ENCODE measurements around the gene SGPP1. TPM values are rescaled to one million over a fixed set of nuclear protein-coding genes. Genes with fewer than 3 reads are reported as not detected.

Gene SGPP1
- polyA plus RNA-seq, 1 donor (not counting 4 experiments of a cell fraction or from before 2014, with no cell fraction given) = 28.7 TPM

DNA sequence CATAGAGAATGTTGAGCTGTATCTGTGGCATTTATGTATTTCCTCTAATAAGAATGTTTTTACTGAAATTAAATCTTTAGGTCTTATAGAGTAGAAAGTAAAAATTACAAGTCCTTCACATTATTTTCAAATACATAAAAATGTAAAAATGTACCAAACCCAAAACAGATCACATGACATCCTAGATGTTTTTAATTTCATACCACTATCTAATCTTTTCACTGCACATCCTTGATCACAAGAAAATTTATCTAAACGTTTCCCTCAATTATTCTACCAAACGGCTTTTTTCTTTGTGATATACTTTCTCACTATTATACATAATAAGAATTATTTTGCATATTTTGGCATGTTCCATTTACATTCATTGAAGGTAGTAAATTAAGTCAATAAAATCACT, 18.3 kb downstream of the SGPP1 start:
- Histone ChIP-seq H3K4me2 (ENCODE audit: control insufficient read depth, extremely low read depth, insufficient read depth, low read depth, low read length) (no peak overlapping the region), H4K20me1 (ENCODE audit: control insufficient read depth, extremely low read depth, insufficient read depth, low read length) (no peaks in the 10 kb centered on the region), H3K9ac (ENCODE audit: control insufficient read depth, extremely low read depth, insufficient read depth, low read length) (no peak overlapping the region), H3K27me3 (ENCODE audit: control insufficient read depth, extremely low read depth, insufficient read depth, low read length) (no peaks in the 10 kb centered on the region), H3K9me3 (ENCODE audit: control insufficient read depth, low read depth, low read length) (no peaks in the 10 kb centered on the region), H2AFZ (ENCODE audit: control insufficient read depth, low read length) (no peak overlapping the region), H3K9me1 (ENCODE audit: control insufficient read depth, extremely low read depth, insufficient read depth, low read length) (no peaks in the 10 kb centered on the region), H3K4me3 (ENCODE audit: control insufficient read depth in 2 of 3, extremely low read depth in 1 of 3, insufficient read depth in 2 of 3, low read depth in 1 of 3, low read length in 3 of 3) (no peak overlapping the region), H3K79me2 (ENCODE audit: control insufficient read depth, insufficient read depth, low read length) (peaks cover 39% of the 10 kb centered on the region), H3K4me1 (ENCODE audit: control insufficient read depth, extremely low read depth, insufficient read depth, low read length) (peaks cover 11% of the 10 kb centered on the region), H3K27ac (ENCODE audit: control insufficient read depth, insufficient read depth, low read length) (no peak overlapping the region), H3K36me3 (ENCODE audit: control insufficient read depth in 2 of 2, extremely low read depth in 1 of 2, insufficient read depth in 2 of 2, low read length in 2 of 2) (no peaks in the 10 kb centered on the region)
- FAIRE-seq (no peak), DNase-seq (ENCODE audit: low read depth, low spot score) (no peak)
- TF ChIP-seq EZH2 (IDR thresholded peaks at IDR 0.05; ENCODE audit: low read length) (no peak), CTCF (optimal IDR thresholded peaks at IDR 0.05 in 1 of 3, IDR thresholded peaks at IDR 0.05 in 1 of 3, conservative IDR thresholded peaks at IDR 0.05 in 1 of 3; ENCODE audit: extremely low read depth in 1 of 3, insufficient read depth in 2 of 3, low read length in 3 of 3) (no peak)
- dilution Hi-C loops (cut with MboI; ENCODE audit: extremely low pct_ligation_motif_present, low sequenced_read_pairs) = no loop called here

DNA sequence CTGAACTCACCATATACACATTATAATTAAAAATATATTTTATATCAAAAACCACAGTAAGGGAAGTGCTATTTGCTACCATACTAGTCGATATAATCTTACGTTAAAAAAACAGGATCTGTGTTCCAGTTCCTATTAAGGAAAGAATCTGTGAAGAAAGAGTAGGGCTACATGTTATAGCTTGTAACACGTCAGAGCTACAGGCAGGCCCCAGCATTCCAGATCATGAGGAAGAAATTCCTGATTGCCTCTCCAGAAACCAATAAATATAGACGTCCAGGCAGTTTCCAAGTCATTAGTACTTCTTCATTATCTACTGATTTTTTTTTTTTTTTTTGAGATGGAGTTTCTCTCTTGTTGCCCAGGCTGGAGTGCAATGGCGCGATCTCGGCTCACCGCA, 20.6 kb downstream of the SGPP1 start:
- peak; percentile 59 for FAIRE-seq

More for the DNA sequence above, 20.6 kb downstream of the SGPP1 start:
- peak overlapping the region; percentile 31 for H3K27ac ChIP-seq (ENCODE audit: control insufficient read depth, insufficient read depth, low read length)
- no peaks in the 10 kb centered on the region for H3K36me3 ChIP-seq (ENCODE audit: control insufficient read depth in 2 of 2, extremely low read depth in 1 of 2, insufficient read depth in 2 of 2, low read length in 2 of 2)
- no peaks in the 10 kb centered on the region for H3K27me3 ChIP-seq (ENCODE audit: control insufficient read depth, extremely low read depth, insufficient read depth, low read length)
- H3K79me2 ChIP-seq (ENCODE audit: control insufficient read depth, insufficient read depth, low read length) = peaks cover 35% of the 10 kb centered on the region
- no peak overlapping the region for H3K9ac ChIP-seq (ENCODE audit: control insufficient read depth, extremely low read depth, insufficient read depth, low read length)
- no peaks in the 10 kb centered on the region for H3K9me3 ChIP-seq (ENCODE audit: control insufficient read depth, low read depth, low read length)
- no peak for TF ChIP-seq CTCF (optimal IDR thresholded peaks at IDR 0.05 in 1 of 3, IDR thresholded peaks at IDR 0.05 in 1 of 3, conservative IDR thresholded peaks at IDR 0.05 in 1 of 3; ENCODE audit: extremely low read depth in 1 of 3, insufficient read depth in 2 of 3, low read length in 3 of 3)
- no peak for TF ChIP-seq EZH2 (IDR thresholded peaks at IDR 0.05; ENCODE audit: low read length)
- H4K20me1 ChIP-seq (ENCODE audit: control insufficient read depth, extremely low read depth, insufficient read depth, low read length) = no peaks in the 10 kb centered on the region
- H3K4me2 ChIP-seq (ENCODE audit: control insufficient read depth, extremely low read depth, insufficient read depth, low read depth, low read length) = peak overlapping the region; percentile 8
- dilution Hi-C loops (cut with MboI; ENCODE audit: extremely low pct_ligation_motif_present, low sequenced_read_pairs) = no loop called here
- H3K4me1 ChIP-seq (ENCODE audit: control insufficient read depth, extremely low read depth, insufficient read depth, low read length) = no peaks in the 10 kb centered on the region
- DNase-seq (ENCODE audit: low read depth, low spot score) = no peak
- no peak overlapping the region for H3K4me3 ChIP-seq (ENCODE audit: control insufficient read depth in 2 of 3, extremely low read depth in 1 of 3, insufficient read depth in 2 of 3, low read depth in 1 of 3, low read length in 3 of 3)
- H2AFZ ChIP-seq (ENCODE audit: control insufficient read depth, low read length) = no peak overlapping the region
- no peaks in the 10 kb centered on the region for H3K9me1 ChIP-seq (ENCODE audit: control insufficient read depth, extremely low read depth, insufficient read depth, low read length)
